ENCODE results near the gene NETO2. TPM values are rescaled to one million over a fixed set of nuclear protein-coding genes. Genes with fewer than 3 reads are reported as not detected.

The NETO2 gene
- polyA plus RNA-seq, 3 donors = 12.4 to 15.7 (median 14.3) TPM

GRCh38 chr16:47065766-47066688, 77.7 kb downstream of the NETO2 start:
- no peaks in the 10 kb centered on the region for H3K36me3 Mint-ChIP-seq
- H3K27ac ChIP-seq (ENCODE audit: low read depth in 1 of 2, low read length in 2 of 2) = no peak overlapping the region

DNA sequence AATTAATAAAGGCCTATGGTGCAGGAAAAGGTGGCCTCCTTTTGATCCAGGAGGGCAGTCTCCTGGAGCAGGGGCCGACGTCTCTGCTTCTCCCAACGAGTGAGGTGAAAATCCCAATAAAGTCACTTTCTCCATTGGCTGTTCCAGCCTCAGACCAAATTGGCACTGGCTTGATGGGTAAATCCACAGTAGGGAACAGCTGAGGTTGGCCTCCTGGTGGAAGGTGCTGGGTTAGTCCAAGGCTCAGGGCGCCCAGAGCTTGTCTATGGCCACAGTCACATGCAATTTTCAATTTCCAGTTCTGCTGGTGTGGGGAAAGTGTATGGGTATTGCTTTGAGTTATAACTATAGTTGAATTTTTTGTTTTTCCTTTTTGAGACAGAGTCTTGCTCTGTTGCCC, 79.0 kb downstream of the NETO2 start:
- Histone ChIP-seq H3K9ac (ENCODE audit: insufficient read depth, low read length, poor library complexity, severe bottlenecking) (no peak overlapping the region), H3K79me2 (ENCODE audit: insufficient read depth, low read length) (no peaks in the 10 kb centered on the region), H3K27me3 (ENCODE audit: control insufficient read depth in 2 of 2, insufficient read depth in 2 of 2, low read length in 2 of 2) (no peaks in the 10 kb centered on the region), H4K20me1 (ENCODE audit: insufficient read depth, low read length) (no peaks in the 10 kb centered on the region), H3K4me3 (replicated peaks in 1 of 3; ENCODE audit: low read depth in 2 of 3, low read length in 3 of 3) (no peak overlapping the region), H3K27ac (ENCODE audit: low read depth in 1 of 2, low read length in 2 of 2) (no peak overlapping the region), H3K9me3 (replicated peaks in 1 of 2; ENCODE audit: control insufficient read depth in 1 of 2, insufficient read depth in 1 of 2, low read length in 2 of 2) (peaks cover 4 to 18% of the 10 kb centered on the region in 2 donors), H3K4me1 (ENCODE audit: control insufficient read depth in 1 of 2, insufficient read depth in 2 of 2, low read length in 2 of 2) (peaks cover 7% of the 10 kb centered on the region in 2 donors), H3K36me3 (replicated peaks in 1 of 2; ENCODE audit: control insufficient read depth in 1 of 2, insufficient read depth in 2 of 2, low read length in 2 of 2) (no peaks in the 10 kb centered on the region), H2AFZ (ENCODE audit: insufficient read depth, low read depth, low read length, poor library complexity, severe bottlenecking) (no peak overlapping the region), H3K4me2 (replicated peaks; ENCODE audit: extremely low read depth, low read length, poor library complexity, severe bottlenecking) (no peak overlapping the region)
- Mint-ChIP-seq H3K4me1 (peaks cover 8% of the 10 kb centered on the region), H3K4me3 (no peak overlapping the region), H3K36me3 (no peaks in the 10 kb centered on the region), H3K9me3 (peaks cover 2 to 20% (median 14%) of the 10 kb centered on the region in 7 donors), H3K27ac (no peak overlapping the region), H3K27me3 (ENCODE audit: low read depth in 3 of 3) (peaks cover 0 to 2% (median 2%) of the 10 kb centered on the region in 3 donors)
- intact Hi-C loops (cut with micrococcal nuclease) = no loop called here
- DNase-seq = no peak
- no CpG with 5 or more reads among the region's 4 CpGs for WGBS (ENCODE audit: insufficient coverage)
- TF ChIP-seq, protein P1, sequence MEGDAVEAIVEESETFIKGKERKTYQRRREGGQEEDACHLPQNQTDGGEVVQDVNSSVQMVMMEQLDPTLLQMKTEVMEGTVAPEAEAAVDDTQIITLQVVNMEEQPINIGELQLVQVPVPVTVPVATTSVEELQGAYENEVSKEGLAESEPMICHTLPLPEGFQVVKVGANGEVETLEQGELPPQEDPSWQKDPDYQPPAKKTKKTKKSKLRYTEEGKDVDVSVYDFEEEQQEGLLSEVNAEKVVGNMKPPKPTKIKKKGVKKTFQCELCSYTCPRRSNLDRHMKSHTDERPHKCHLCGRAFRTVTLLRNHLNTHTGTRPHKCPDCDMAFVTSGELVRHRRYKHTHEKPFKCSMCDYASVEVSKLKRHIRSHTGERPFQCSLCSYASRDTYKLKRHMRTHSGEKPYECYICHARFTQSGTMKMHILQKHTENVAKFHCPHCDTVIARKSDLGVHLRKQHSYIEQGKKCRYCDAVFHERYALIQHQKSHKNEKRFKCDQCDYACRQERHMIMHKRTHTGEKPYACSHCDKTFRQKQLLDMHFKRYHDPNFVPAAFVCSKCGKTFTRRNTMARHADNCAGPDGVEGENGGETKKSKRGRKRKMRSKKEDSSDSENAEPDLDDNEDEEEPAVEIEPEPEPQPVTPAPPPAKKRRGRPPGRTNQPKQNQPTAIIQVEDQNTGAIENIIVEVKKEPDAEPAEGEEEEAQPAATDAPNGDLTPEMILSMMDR (IDR thresholded peaks at IDR 0.05) = no peak

More at GRCh38 chr16:47065766-47066688, 77.7 kb downstream of the NETO2 start:
- H4K20me1 ChIP-seq (ENCODE audit: insufficient read depth, low read length) = no peaks in the 10 kb centered on the region
- H3K9me3 ChIP-seq (replicated peaks in 1 of 2; ENCODE audit: control insufficient read depth in 1 of 2, insufficient read depth in 1 of 2, low read length in 2 of 2) = peaks cover 4 to 18% of the 10 kb centered on the region in 2 donors
- no peak for DNase-seq
- intact Hi-C loops (cut with micrococcal nuclease) = no loop called here
- Mint-ChIP-seq H3K4me3 (no peak overlapping the region), H3K27me3 (ENCODE audit: low read depth in 3 of 3) (peaks cover 2% of the 10 kb centered on the region in 3 donors), H3K4me1 (peaks cover 10% of the 10 kb centered on the region), H3K27ac (no peak overlapping the region), H3K9me3 (peaks cover 2 to 20% (median 14%) of the 10 kb centered on the region in 7 donors)
- H3K9ac ChIP-seq (ENCODE audit: insufficient read depth, low read length, poor library complexity, severe bottlenecking) = no peak overlapping the region
- no peaks in the 10 kb centered on the region for H3K79me2 ChIP-seq (ENCODE audit: insufficient read depth, low read length)
- H3K4me1 ChIP-seq (ENCODE audit: control insufficient read depth in 1 of 2, insufficient read depth in 2 of 2, low read length in 2 of 2) = peaks cover 7% of the 10 kb centered on the region in 2 donors
- no peak overlapping the region for H2AFZ ChIP-seq (ENCODE audit: insufficient read depth, low read depth, low read length, poor library complexity, severe bottlenecking)
- TF ChIP-seq, protein P1 (IDR thresholded peaks at IDR 0.05) = no peak
- H3K4me2 ChIP-seq (replicated peaks; ENCODE audit: extremely low read depth, low read length, poor library complexity, severe bottlenecking) = no peak overlapping the region
- no peaks in the 10 kb centered on the region for H3K27me3 ChIP-seq (ENCODE audit: control insufficient read depth in 2 of 2, insufficient read depth in 2 of 2, low read length in 2 of 2)
- 84% methylated on average over 4 of the region's 13 CpGs for WGBS (ENCODE audit: insufficient coverage)
- H3K4me3 ChIP-seq (replicated peaks in 1 of 3; ENCODE audit: low read depth in 2 of 3, low read length in 3 of 3) = no peak overlapping the region
- no peaks in the 10 kb centered on the region for H3K36me3 ChIP-seq (replicated peaks in 1 of 2; ENCODE audit: control insufficient read depth in 1 of 2, insufficient read depth in 2 of 2, low read length in 2 of 2)

Data from CD14-positive monocyte (primary cell).